ENCODE data around the gene FARP2. TPM values are rescaled to one million over a fixed set of nuclear protein-coding genes. Genes with fewer than 3 reads are reported as not detected.

The FARP2 gene
- total and polyA plus RNA-seq, 2 of the 13 experiments (the other 11 are each of a cell fraction or from before 2014, with no cell fraction given) = 28.0 to 45.4 TPM

GRCh38 chr2:241540771-241541561 is 184.9 kb downstream of the FARP2 start (continued):
- TF ChIP-seq, protein P1, sequence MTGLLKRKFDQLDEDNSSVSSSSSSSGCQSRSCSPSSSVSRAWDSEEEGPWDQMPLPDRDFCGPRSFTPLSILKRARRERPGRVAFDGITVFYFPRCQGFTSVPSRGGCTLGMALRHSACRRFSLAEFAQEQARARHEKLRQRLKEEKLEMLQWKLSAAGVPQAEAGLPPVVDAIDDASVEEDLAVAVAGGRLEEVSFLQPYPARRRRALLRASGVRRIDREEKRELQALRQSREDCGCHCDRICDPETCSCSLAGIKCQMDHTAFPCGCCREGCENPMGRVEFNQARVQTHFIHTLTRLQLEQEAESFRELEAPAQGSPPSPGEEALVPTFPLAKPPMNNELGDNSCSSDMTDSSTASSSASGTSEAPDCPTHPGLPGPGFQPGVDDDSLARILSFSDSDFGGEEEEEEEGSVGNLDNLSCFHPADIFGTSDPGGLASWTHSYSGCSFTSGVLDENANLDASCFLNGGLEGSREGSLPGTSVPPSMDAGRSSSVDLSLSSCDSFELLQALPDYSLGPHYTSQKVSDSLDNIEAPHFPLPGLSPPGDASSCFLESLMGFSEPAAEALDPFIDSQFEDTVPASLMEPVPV (CRISPR knock-in tag; IDR thresholded peaks at IDR 0.05) = peak; percentile 47; the same call in 1 of the 2 replicates
- peak; percentile 25; the same call in 1 of the 2 replicates for TF ChIP-seq UBTF (CRISPR knock-in tag; IDR thresholded peaks at IDR 0.05)
- TF ChIP-seq NFYB (CRISPR knock-in tag; IDR thresholded peaks at IDR 0.05) = 0 out of 2 replicates have a peak, but pooled peaks have one; percentile 2
- TF ChIP-seq ZNF256 (CRISPR knock-in tag; conservative IDR thresholded peaks at IDR 0.05) = no peak
- TF ChIP-seq HNRNPK (IDR thresholded peaks at IDR 0.05; ENCODE audit: low read depth, low read length, poor library complexity, severe bottlenecking) = peak; percentile 14
- TF ChIP-seq, protein P2, sequence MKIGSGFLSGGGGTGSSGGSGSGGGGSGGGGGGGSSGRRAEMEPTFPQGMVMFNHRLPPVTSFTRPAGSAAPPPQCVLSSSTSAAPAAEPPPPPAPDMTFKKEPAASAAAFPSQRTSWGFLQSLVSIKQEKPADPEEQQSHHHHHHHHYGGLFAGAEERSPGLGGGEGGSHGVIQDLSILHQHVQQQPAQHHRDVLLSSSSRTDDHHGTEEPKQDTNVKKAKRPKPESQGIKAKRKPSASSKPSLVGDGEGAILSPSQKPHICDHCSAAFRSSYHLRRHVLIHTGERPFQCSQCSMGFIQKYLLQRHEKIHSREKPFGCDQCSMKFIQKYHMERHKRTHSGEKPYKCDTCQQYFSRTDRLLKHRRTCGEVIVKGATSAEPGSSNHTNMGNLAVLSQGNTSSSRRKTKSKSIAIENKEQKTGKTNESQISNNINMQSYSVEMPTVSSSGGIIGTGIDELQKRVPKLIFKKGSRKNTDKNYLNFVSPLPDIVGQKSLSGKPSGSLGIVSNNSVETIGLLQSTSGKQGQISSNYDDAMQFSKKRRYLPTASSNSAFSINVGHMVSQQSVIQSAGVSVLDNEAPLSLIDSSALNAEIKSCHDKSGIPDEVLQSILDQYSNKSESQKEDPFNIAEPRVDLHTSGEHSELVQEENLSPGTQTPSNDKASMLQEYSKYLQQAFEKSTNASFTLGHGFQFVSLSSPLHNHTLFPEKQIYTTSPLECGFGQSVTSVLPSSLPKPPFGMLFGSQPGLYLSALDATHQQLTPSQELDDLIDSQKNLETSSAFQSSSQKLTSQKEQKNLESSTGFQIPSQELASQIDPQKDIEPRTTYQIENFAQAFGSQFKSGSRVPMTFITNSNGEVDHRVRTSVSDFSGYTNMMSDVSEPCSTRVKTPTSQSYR (CRISPR knock-in tag; IDR thresholded peaks at IDR 0.05; ENCODE audit: borderline replicate concordance) = no peak
- TF ChIP-seq FOSL1 (CRISPR knock-in tag; IDR thresholded peaks at IDR 0.05; ENCODE audit: borderline replicate concordance) = no peak
- no peak for TF ChIP-seq TOPORS (CRISPR knock-in tag; IDR thresholded peaks at IDR 0.05)
- TF ChIP-seq ZNF75D (CRISPR knock-in tag; IDR thresholded peaks at IDR 0.05; ENCODE audit: borderline replicate concordance) = no peak
- no peak for TF ChIP-seq ZNF432 (CRISPR knock-in tag; IDR thresholded peaks at IDR 0.05; ENCODE audit: borderline replicate concordance)
- TF ChIP-seq ZNF543 (CRISPR knock-in tag; IDR thresholded peaks at IDR 0.05) = no peak
- TF ChIP-seq, protein P3, sequence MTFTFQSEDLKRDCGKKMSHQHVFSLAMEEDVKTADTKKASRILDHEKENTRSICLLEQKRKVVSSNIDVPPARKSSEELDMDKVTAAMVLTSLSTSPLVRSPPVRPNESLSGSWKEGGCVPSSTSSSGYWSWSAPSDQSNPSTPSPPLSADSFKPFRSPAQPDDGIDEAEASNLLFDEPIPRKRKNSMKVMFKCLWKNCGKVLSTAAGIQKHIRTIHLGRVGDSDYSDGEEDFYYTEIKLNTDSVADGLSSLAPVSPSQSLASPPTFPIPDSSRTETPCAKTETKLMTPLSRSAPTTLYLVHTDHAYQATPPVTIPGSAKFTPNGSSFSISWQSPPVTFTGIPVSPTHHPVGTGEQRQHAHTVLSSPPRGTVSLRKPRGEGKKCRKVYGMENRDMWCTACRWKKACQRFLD (CRISPR knock-in tag; IDR thresholded peaks at IDR 0.05; ENCODE audit: borderline replicate concordance) = 0 out of 2 replicates have a peak, but pooled peaks have one; percentile 36
- no peak for TF ChIP-seq PHF5A (CRISPR knock-in tag; IDR thresholded peaks at IDR 0.05; ENCODE audit: low read depth, unreplicated experiment)

All from HepG2 (cell line).